D721Med (cell line): ENCODE data around the gene KRTAP10-7.

ENCODE experiments used
- DNase-seq: peaks from one replicate; pipeline ENCODE4 v3.0.0; 2011; ENCODE audit warnings: low spot score; ENCODE audit not compliant: insufficient read length
- FAIRE-seq: peaks from 2 replicates; lab custom pipeline; 2011; peaks lifted over from hg19 to GRCh38; lab: Jason Lieb, UNC
- TF ChIP-seq, protein P1 (sequence below): IDR thresholded peaks from 2 replicates; pipeline ENCODE4 v1.5.1; 2012; ENCODE audit warnings: mild to moderate bottlenecking, control low read depth; ENCODE audit not compliant: insufficient read depth; ENCODE audit errors: missing control alignments

KRTAP10-7 gene

DNA sequence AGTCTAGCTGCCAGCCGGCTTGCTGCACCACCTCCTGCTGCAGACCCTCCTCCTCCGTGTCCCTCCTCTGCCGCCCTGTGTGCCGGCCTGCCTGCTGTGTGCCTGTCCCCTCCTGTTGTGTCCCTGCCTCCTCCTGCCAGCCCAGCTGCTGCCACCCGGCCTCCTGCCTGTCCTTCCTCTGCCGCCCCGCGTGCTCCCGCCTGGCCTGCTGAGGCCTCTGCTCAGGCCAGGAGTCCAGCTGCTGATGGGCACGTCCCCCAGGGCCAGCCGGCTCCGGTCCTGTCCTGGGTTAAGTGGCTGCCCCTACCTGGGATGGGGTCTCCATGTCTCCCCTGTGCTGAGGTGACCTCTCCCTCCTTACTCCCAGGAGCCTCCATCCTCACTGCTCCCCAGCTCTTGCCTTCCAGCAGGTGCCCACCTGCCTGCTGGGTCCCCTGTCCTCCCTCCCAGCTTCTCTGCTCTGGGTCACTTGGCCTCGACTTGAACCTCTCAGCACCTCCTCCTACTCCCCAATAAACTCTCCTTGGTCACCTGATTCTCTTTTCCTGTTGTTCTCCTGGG lies 12.4 kb downstream of the KRTAP10-7 start:
- TF ChIP-seq, protein P1, sequence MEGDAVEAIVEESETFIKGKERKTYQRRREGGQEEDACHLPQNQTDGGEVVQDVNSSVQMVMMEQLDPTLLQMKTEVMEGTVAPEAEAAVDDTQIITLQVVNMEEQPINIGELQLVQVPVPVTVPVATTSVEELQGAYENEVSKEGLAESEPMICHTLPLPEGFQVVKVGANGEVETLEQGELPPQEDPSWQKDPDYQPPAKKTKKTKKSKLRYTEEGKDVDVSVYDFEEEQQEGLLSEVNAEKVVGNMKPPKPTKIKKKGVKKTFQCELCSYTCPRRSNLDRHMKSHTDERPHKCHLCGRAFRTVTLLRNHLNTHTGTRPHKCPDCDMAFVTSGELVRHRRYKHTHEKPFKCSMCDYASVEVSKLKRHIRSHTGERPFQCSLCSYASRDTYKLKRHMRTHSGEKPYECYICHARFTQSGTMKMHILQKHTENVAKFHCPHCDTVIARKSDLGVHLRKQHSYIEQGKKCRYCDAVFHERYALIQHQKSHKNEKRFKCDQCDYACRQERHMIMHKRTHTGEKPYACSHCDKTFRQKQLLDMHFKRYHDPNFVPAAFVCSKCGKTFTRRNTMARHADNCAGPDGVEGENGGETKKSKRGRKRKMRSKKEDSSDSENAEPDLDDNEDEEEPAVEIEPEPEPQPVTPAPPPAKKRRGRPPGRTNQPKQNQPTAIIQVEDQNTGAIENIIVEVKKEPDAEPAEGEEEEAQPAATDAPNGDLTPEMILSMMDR, result no peak
- FAIRE-seq (no peak), DNase-seq (no peak)

DNA sequence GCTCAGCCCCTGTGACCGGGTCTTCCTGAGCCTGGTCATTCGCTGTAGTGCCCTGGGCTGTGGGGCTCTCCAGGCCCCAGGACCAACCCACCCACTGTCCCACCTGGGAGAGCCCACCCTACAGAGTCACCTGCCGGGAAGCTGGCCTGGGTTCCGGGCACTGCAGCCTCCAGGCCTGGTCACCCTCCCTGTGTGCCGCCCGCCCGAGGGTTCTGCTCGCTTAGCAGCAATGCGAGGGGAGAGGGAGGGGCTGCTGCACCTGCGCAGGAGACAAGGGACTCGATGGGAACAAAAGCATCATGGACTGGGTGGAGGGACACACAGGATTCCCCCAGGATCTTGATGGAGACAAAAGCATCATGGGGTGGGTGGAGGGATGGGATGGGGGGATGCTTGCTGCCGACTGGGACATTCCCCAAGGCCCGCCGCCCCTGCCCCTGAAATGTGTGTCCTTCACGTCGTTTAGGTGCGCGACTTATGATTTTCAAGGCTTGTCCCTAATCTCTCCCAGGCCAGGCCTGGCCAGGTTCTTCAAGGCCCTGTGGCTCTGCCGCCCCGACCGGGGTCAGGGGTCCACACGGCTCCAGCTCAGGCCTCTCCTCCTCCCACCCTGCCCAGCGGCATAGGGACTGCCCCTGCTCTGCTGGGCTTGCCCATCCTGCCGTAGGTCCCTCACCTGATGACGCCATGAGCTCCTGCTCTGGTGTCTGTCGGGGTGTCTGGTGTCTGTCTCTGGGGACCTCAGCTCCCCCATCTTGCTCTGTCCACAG lies 13.2 kb downstream of the KRTAP10-7 start:
- TF ChIP-seq, protein P1, result no peak
- FAIRE-seq (no peak), DNase-seq (no peak)

DNA sequence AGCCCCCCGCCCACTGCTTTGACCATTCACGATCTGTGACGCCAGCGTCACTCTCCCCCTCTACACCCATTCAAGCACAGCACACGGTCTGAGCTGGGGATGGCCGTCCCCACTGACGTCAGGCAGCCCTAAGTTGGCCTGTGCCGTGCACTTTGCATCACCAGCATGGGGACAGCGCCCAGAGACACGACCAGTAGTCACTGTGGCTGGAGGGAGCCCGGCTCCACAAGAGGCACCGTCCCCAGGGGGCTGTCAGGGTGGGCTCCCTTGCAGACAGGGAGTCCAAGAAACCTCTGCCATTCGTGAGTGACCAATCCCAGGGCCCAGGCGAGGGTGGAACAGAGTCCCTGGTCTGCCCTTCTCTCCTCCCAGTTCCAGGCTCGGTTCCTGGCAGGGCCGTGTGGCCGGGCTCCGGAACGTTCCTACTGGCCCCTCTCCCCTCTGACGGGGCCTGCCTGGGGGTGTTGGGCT lies 13.8 kb downstream of the KRTAP10-7 start:
- FAIRE-seq, result no peak
- no peak for DNase-seq
- TF ChIP-seq, protein P1, result no peak

DNA sequence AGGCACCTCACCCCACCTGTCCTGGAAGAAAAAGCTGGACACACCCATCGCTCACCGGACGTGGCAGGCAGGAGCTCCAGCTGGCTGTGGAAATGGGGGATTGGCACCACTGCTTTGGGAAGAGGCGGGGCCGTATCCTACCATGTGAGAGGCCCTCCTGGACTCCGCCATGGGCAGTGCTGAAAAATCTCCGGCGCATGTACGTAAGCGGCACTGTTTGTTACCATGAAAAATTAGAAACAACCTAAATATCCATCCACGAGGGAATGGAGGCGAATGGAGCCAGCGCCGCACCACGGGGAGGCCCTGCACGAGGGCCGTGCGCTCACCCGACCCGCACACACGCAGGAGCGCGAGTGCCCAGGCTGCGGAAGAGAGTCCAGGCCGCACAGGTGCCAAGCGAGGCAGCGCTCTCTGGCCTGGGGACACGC lies 14.6 kb downstream of the KRTAP10-7 start:
- DNase-seq (no peak), FAIRE-seq (no peak)
- TF ChIP-seq, protein P1, result no peak

DNA sequence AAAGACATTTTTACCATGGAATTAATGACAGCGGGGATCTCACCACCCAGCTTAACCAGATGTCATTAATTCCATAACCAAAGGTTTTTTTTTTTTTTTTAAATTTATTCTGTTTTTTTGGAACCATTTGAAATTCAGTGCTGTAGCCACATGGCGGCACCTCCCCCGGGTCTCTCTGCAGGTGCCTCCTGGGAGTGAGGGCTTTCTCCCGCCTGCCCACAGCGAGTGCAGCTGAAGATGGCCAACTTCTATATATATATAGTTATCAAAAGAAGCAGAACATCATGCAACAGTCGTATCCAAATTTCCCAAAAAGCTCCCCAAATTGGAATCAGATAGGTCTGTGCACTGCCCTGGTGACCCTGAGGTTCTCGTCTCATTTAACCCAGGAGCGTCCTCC lies 15.1 kb downstream of the KRTAP10-7 start:
- DNase-seq (no peak), FAIRE-seq (no peak)
- TF ChIP-seq, protein P1, result no peak

DNA sequence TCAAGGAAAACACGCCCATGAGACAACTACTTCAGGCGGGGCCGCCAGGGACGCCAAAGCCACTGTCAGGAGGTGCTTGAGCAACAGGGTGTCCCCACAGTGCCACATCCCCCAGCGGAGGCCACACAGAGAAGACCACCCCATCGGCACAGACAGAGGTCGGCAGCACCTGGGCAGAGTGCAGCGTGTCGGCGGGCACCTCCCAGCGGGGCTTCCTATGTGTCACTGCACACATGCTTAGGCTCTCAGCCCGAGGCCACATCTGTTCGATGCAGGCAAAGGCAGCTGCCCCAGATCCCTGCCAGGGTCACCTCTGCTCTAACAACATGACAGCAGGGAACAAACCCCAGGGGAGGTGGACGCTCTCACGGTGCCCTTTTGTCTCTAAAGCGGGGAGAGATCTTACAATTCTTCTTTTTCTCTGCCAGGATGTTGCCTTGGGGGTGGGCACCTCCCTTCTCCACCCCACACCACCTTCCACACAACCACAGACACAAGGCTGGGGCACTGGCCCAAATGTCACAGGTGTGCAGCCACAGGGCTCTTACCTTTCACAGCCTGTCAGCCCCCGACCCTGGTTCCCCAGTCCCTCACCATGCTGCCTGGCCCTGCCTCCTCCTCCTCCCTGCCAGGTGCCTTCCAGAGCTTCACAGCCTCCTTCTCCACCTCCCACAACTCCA lies 15.7 kb downstream of the KRTAP10-7 start:
- FAIRE-seq (no peak), DNase-seq (no peak)
- TF ChIP-seq, protein P1, result no peak

DNA sequence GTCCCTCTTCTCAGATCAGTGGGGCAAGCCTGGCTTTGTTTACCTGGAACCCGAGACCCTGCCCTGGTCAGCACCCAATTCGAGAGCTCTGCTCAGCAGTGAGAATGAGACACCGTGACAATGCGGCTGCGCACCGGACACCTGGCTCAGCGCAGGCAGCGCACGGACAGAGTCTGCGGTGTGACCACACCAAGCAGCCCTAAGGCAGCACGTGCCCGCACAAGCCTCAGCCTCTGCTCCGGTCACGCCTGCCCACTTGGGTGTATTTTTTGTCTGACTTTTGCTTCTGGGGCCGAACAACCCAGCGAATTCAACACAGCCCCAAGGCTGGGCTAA lies 16.2 kb downstream of the KRTAP10-7 start:
- TF ChIP-seq, protein P1, result no peak
- FAIRE-seq, result no peak
- no peak for DNase-seq
